Liver (tissue), 9 donors: Measurements from ENCODE around the gene APBA3. TPM values are rescaled to one million over a fixed set of nuclear protein-coding genes. Genes with fewer than 3 reads are reported as not detected.

ENCODE experiments used
- DNase-seq: peaks from one replicate; pipeline ENCODE4 v3.0.0-alpha.2; 2017; ENCODE audit warnings: low spot score
- H3K27ac ChIP-seq, 2 donors: one replicate each; pipeline ENCODE4 v1.7.0; 2013; ENCODE audit warnings: inconsistent platforms in 2 of 2, low read length in 2 of 2, control low read depth in 1 of 2, low read depth in 1 of 2, mild to moderate bottlenecking in 1 of 2
- H3K27me3 ChIP-seq, 4 donors: one replicate each; pipeline versions ENCODE4 v1.6.1 to v1.7.0; 2013; ENCODE audit warnings: low read length in 3 of 4, inconsistent platforms in 1 of 4, mild to moderate bottlenecking in 1 of 4, moderate library complexity in 1 of 4; ENCODE audit not compliant: control insufficient read depth in 4 of 4, insufficient read depth in 4 of 4
- H3K36me3 ChIP-seq, 4 donors: one replicate each; pipeline versions ENCODE4 v1.6.1 to v1.7.0; 2013; ENCODE audit warnings: low read length in 3 of 4, mild to moderate bottlenecking in 3 of 4, low read depth in 1 of 4, moderate library complexity in 1 of 4; ENCODE audit not compliant: control insufficient read depth in 4 of 4, insufficient read depth in 3 of 4
- H3K4me1 ChIP-seq, 4 donors: one replicate each; pipeline versions ENCODE4 v1.6.1 to v1.7.0; 2013; ENCODE audit warnings: low read length in 3 of 4, mild to moderate bottlenecking in 3 of 4, moderate library complexity in 1 of 4; ENCODE audit not compliant: control insufficient read depth in 4 of 4, insufficient read depth in 4 of 4
- H3K4me3 ChIP-seq, 3 donors: one replicate each; pipeline versions ENCODE4 v1.6.1 to v1.7.0; 2013; ENCODE audit warnings: low read length in 3 of 3, control low read depth in 1 of 3, low read depth in 1 of 3, mild to moderate bottlenecking in 1 of 3
- H3K9ac ChIP-seq, 2 donors: one replicate each; pipeline ENCODE4 v1.7.0; 2013; ENCODE audit warnings: low read length in 2 of 2, mild to moderate bottlenecking in 2 of 2, moderate library complexity in 2 of 2, control low read depth in 1 of 2, low read depth in 1 of 2
- H3K9me3 ChIP-seq, 4 donors: one replicate each; pipeline versions ENCODE4 v1.6.1 to v1.7.0; 2013; ENCODE audit warnings: low read length in 3 of 4; ENCODE audit not compliant: control insufficient read depth in 4 of 4
- EGR1 ChIP-seq, 2 donors: IDR thresholded peaks; 2 replicates each; pipeline ENCODE4 v1.6.1; 2016 to 2018; ENCODE audit warnings: antibody characterized with exemption in 2 of 2, low read depth in 2 of 2
- FOXA1 ChIP-seq: IDR thresholded peaks from 2 replicates; pipeline ENCODE4 v1.6.1; 2016; ENCODE audit warnings: antibody characterized with exemption
- GABPA ChIP-seq, 2 donors: IDR thresholded peaks in 1 of 2; conservative IDR thresholded peaks in 1 of 2; 2 replicates each; pipeline ENCODE4 v1.6.1; 2016; ENCODE audit warnings: antibody characterized with exemption in 2 of 2, mild to moderate bottlenecking in 1 of 2, moderate library complexity in 1 of 2
- HNF4A ChIP-seq, 2 donors: conservative IDR thresholded peaks; 2 replicates each; pipeline ENCODE4 v1.6.1; 2016; ENCODE audit warnings: antibody characterized with exemption in 2 of 2, mild to moderate bottlenecking in 2 of 2
- NR2F2 ChIP-seq: IDR thresholded peaks from 2 replicates; pipeline ENCODE4 v1.6.1; 2016; ENCODE audit warnings: antibody characterized with exemption
- RAD21 ChIP-seq, 2 donors: IDR thresholded peaks; 2 replicates each; pipeline ENCODE4 v1.6.1; 2016; ENCODE audit warnings: antibody characterized with exemption in 2 of 2, mild to moderate bottlenecking in 2 of 2
- RXRA ChIP-seq, 2 donors: IDR thresholded peaks; 2 replicates each; pipeline ENCODE4 v1.6.1; 2017 to 2018; ENCODE audit warnings: antibody characterized with exemption in 2 of 2, mild to moderate bottlenecking in 1 of 2
- SP1 ChIP-seq: IDR thresholded peaks from 2 replicates; pipeline ENCODE4 v1.6.1; 2018; ENCODE audit warnings: antibody characterized with exemption, mild to moderate bottlenecking
- TAF1 ChIP-seq: conservative IDR thresholded peaks from 2 replicates; pipeline ENCODE4 v1.6.1; 2016; ENCODE audit warnings: antibody characterized with exemption, mild to moderate bottlenecking
- WGBS: extraction: QIAGEN DNeasy Blood & Tissue Kit; methylation state at CpG from one replicate; pipeline ENCODE4 v1.1.7; 2013; 5-methylcytosine and 5-hydroxymethylcytosine counted together
- polyA plus RNA-seq, 2 donors: library from polyadenylated mRNA; stranded (reverse) in 1 of 2; unstranded in 1 of 2; fragments of 200-250 nt in 1 of 2; fragments of >200 nt in 1 of 2; fragmentation: Nextera tagmentation in 1 of 2; extraction: Ambion mirVana in 1 of 2; gene quantifications; one replicate each; pipeline versions ENCODE4 v1.2.1 to v1.2.3, GENCODE V29; 2013 to 2015
- total RNA-seq, 2 donors: library from RNA; depleted of rRNA; stranded (reverse); fragments of >200 nt; gene quantifications; one replicate each; pipeline ENCODE4 v1.2.3, GENCODE V29; 2014
- TF ChIP-seq, protein P1 (sequence below): IDR thresholded peaks from 2 replicates; pipeline ENCODE4 v1.6.1; 2016; ENCODE audit warnings: antibody characterized with exemption, mild to moderate bottlenecking
- TF ChIP-seq, protein P2 (sequence below): IDR thresholded peaks from 2 replicates; pipeline ENCODE4 v1.6.1; 2016; ENCODE audit warnings: antibody characterized with exemption
- TF ChIP-seq, protein P3 (sequence below): IDR thresholded peaks from 2 replicates; pipeline ENCODE4 v1.6.1; 2016; ENCODE audit warnings: antibody characterized with exemption
- TF ChIP-seq, protein P4 (sequence below): fragments of 150-350 bp; IDR thresholded peaks from 2 replicates; pipeline ENCODE4 v1.5.1; 2017; ENCODE audit warnings: improper control_type of control experiment, low read depth, low read length; ENCODE audit not compliant: missing input control
- TF ChIP-seq, protein P5 (sequence below): IDR thresholded peaks from 2 replicates; pipeline ENCODE4 v1.6.1; 2016; ENCODE audit warnings: antibody characterized with exemption
- donor health status: healthy.
- donor health status: healthy.
- donor health status: healthy.
- donor health status: healthy.
- donor health status: healthy.

Gene APBA3
- total and polyA plus RNA-seq, 4 donors: 6.4 to 24.3 (median 10.7) TPM

DNA sequence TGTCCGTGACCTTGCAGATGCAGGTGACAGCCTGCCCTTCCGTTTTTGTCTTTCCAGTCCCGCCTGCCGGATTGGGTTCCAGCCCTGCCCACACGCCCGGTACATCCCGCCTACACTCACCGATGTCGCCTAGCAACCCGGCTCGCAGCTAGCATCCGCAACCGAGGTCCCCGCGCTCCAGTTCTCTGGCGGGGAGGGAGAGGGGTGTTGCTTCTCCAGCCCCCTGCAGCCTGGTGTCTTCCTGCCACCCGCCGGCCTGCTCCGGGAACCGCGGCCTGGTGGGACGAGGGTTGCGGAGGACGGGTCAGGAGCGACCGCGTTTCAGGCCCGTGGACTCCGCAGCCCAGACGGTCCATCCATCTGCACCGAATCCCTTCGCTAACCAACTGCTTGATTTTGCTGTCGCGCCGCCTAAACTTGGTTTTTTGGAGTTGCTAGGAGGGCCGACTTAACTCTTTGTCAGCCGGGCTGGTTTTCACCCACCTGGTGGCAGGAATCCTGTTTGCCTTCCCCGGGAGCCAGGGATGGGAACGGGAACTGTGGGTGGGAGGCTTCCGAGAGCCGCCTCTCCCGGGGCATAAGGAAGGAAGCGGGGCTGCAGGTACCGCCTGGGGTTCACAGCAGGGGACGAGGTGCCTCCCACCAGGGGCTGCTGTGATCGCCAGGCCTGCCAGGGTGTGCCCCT lies 40.1 kb upstream of the APBA3 start:
- no peak overlapping the region for H3K4me3 ChIP-seq
- H3K9me3 ChIP-seq: peaks cover 0 to 4% (median 2%) of the 10 kb centered on the region in 4 donors
- peaks cover 0 to 3% (median 0%) of the 10 kb centered on the region in 4 donors for H3K4me1 ChIP-seq
- TF ChIP-seq TAF1 (no peak), HNF4A (conservative IDR thresholded peaks at IDR 0.05) (no peak), SP1 (no peak)
- TF ChIP-seq, protein P1, sequence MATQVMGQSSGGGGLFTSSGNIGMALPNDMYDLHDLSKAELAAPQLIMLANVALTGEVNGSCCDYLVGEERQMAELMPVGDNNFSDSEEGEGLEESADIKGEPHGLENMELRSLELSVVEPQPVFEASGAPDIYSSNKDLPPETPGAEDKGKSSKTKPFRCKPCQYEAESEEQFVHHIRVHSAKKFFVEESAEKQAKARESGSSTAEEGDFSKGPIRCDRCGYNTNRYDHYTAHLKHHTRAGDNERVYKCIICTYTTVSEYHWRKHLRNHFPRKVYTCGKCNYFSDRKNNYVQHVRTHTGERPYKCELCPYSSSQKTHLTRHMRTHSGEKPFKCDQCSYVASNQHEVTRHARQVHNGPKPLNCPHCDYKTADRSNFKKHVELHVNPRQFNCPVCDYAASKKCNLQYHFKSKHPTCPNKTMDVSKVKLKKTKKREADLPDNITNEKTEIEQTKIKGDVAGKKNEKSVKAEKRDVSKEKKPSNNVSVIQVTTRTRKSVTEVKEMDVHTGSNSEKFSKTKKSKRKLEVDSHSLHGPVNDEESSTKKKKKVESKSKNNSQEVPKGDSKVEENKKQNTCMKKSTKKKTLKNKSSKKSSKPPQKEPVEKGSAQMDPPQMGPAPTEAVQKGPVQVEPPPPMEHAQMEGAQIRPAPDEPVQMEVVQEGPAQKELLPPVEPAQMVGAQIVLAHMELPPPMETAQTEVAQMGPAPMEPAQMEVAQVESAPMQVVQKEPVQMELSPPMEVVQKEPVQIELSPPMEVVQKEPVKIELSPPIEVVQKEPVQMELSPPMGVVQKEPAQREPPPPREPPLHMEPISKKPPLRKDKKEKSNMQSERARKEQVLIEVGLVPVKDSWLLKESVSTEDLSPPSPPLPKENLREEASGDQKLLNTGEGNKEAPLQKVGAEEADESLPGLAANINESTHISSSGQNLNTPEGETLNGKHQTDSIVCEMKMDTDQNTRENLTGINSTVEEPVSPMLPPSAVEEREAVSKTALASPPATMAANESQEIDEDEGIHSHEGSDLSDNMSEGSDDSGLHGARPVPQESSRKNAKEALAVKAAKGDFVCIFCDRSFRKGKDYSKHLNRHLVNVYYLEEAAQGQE: no peak
- TF ChIP-seq, protein P2, sequence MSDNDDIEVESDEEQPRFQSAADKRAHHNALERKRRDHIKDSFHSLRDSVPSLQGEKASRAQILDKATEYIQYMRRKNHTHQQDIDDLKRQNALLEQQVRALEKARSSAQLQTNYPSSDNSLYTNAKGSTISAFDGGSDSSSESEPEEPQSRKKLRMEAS: no peak
- TF ChIP-seq, protein P3, sequence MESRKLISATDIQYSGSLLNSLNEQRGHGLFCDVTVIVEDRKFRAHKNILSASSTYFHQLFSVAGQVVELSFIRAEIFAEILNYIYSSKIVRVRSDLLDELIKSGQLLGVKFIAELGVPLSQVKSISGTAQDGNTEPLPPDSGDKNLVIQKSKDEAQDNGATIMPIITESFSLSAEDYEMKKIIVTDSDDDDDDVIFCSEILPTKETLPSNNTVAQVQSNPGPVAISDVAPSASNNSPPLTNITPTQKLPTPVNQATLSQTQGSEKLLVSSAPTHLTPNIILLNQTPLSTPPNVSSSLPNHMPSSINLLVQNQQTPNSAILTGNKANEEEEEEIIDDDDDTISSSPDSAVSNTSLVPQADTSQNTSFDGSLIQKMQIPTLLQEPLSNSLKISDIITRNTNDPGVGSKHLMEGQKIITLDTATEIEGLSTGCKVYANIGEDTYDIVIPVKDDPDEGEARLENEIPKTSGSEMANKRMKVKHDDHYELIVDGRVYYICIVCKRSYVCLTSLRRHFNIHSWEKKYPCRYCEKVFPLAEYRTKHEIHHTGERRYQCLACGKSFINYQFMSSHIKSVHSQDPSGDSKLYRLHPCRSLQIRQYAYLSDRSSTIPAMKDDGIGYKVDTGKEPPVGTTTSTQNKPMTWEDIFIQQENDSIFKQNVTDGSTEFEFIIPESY: no peak
- no peak overlapping the region for H3K27ac ChIP-seq
- H3K36me3 ChIP-seq: no peaks in the 10 kb centered on the region
- no peak overlapping the region for H3K9ac ChIP-seq
- DNase-seq: no peak
- 6% methylated on average over 46 of the region's 46 CpGs for WGBS
- peaks cover 0 to 3% (median 1%) of the 10 kb centered on the region in 4 donors for H3K27me3 ChIP-seq

DNA sequence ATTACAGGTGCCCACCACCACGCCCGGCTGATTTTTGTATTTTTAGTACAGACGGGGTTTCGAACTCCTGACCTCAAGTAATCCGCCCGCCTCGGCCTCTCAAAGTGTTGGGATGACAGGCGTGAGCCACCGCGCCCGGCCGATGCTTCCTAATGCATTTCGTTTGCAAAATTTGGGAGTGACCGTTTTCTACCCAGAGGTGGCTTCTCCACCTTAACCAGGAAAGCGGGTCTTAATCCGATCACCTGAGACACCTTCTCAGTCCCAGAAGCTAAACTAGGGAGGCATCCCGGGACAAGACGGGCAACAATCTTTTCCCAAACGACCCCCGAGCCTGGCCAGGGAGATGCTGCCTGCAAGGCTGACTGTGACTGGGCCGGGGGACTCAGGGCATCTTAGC lies 39.5 kb upstream of the APBA3 start:
- Histone ChIP-seq H3K4me1 (peaks cover 0 to 3% (median 0%) of the 10 kb centered on the region in 4 donors), H3K9ac (no peak overlapping the region), H3K27me3 (peaks cover 0 to 3% (median 1%) of the 10 kb centered on the region in 4 donors), H3K4me3 (no peak overlapping the region), H3K9me3 (peaks cover 0 to 5% (median 3%) of the 10 kb centered on the region in 4 donors), H3K27ac (no peak overlapping the region), H3K36me3 (no peaks in the 10 kb centered on the region)
- DNase-seq: no peak
- WGBS: 39% methylated on average over 21 of the region's 21 CpGs
- no peak for TF ChIP-seq RAD21 (IDR thresholded peaks at IDR 0.05)
- TF ChIP-seq NR2F2: no peak
- TF ChIP-seq, protein P4, sequence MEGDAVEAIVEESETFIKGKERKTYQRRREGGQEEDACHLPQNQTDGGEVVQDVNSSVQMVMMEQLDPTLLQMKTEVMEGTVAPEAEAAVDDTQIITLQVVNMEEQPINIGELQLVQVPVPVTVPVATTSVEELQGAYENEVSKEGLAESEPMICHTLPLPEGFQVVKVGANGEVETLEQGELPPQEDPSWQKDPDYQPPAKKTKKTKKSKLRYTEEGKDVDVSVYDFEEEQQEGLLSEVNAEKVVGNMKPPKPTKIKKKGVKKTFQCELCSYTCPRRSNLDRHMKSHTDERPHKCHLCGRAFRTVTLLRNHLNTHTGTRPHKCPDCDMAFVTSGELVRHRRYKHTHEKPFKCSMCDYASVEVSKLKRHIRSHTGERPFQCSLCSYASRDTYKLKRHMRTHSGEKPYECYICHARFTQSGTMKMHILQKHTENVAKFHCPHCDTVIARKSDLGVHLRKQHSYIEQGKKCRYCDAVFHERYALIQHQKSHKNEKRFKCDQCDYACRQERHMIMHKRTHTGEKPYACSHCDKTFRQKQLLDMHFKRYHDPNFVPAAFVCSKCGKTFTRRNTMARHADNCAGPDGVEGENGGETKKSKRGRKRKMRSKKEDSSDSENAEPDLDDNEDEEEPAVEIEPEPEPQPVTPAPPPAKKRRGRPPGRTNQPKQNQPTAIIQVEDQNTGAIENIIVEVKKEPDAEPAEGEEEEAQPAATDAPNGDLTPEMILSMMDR: no peak
- TF ChIP-seq GABPA (IDR thresholded peaks at IDR 0.05 in 1 of 2, conservative IDR thresholded peaks at IDR 0.05 in 1 of 2): no peak
- TF ChIP-seq RXRA (IDR thresholded peaks at IDR 0.05): no peak
- TF ChIP-seq SP1: no peak
- TF ChIP-seq, protein P3: no peak
- TF ChIP-seq, protein P5, sequence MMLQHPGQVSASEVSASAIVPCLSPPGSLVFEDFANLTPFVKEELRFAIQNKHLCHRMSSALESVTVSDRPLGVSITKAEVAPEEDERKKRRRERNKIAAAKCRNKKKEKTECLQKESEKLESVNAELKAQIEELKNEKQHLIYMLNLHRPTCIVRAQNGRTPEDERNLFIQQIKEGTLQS: no peak
- TF ChIP-seq EGR1 (IDR thresholded peaks at IDR 0.05; ENCODE audit: low read depth in 2 of 2): no peak
- no peak for TF ChIP-seq FOXA1
